Neural cell (in vitro differentiated cells): Measurements from ENCODE around the gene CXorf66.

Experiments
- EP300 ChIP-seq: fragments of 450-650 bp; conservative IDR thresholded peaks from 2 replicates; pipeline ENCODE4 v1.6.1; 2014; ENCODE audit warnings: antibody characterized with exemption, mild to moderate bottlenecking, moderate library complexity; ENCODE audit not compliant: poor library complexity, severe bottlenecking
- POLR2AphosphoS5 ChIP-seq: IDR thresholded peaks from 2 replicates; pipeline ENCODE4 v1.6.1; 2012
- TAF1 ChIP-seq: IDR thresholded peaks from 2 replicates; pipeline ENCODE4 v1.6.1; 2012; ENCODE audit warnings: low read depth
- TF ChIP-seq, protein P1 (sequence below): IDR thresholded peaks from 2 replicates; pipeline ENCODE4 v1.6.1; 2012; ENCODE audit warnings: borderline replicate concordance
- TF ChIP-seq, protein P2 (sequence below): fragments of 450-650 bp; IDR thresholded peaks from 2 replicates; pipeline ENCODE4 v1.5.1; 2014; ENCODE audit warnings: antibody characterized with exemption, mild to moderate bottlenecking, moderate library complexity; ENCODE audit not compliant: poor library complexity, severe bottlenecking

DNA sequence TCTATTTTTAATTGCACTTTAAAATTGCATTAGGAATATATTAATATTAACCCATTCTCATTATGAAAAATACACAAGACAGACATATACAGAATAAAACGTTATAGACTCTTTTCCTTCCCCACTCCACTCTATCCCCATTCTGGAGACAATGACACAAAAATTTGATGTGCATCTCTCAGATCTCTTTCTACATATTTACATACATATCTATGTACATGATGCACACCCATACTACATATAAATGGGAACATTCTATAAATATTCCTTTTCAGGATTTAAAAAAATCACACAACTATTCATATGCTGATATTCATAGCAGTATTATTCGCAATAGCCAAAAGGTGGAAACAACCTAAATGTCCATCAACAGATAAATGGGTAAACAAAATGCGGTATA is 2.4 kb upstream of the CXorf66 start:
- TF ChIP-seq, protein P1, sequence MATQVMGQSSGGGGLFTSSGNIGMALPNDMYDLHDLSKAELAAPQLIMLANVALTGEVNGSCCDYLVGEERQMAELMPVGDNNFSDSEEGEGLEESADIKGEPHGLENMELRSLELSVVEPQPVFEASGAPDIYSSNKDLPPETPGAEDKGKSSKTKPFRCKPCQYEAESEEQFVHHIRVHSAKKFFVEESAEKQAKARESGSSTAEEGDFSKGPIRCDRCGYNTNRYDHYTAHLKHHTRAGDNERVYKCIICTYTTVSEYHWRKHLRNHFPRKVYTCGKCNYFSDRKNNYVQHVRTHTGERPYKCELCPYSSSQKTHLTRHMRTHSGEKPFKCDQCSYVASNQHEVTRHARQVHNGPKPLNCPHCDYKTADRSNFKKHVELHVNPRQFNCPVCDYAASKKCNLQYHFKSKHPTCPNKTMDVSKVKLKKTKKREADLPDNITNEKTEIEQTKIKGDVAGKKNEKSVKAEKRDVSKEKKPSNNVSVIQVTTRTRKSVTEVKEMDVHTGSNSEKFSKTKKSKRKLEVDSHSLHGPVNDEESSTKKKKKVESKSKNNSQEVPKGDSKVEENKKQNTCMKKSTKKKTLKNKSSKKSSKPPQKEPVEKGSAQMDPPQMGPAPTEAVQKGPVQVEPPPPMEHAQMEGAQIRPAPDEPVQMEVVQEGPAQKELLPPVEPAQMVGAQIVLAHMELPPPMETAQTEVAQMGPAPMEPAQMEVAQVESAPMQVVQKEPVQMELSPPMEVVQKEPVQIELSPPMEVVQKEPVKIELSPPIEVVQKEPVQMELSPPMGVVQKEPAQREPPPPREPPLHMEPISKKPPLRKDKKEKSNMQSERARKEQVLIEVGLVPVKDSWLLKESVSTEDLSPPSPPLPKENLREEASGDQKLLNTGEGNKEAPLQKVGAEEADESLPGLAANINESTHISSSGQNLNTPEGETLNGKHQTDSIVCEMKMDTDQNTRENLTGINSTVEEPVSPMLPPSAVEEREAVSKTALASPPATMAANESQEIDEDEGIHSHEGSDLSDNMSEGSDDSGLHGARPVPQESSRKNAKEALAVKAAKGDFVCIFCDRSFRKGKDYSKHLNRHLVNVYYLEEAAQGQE: no peak
- TF ChIP-seq TAF1 (no peak), POLR2AphosphoS5 (no peak), EP300 (no peak)
- TF ChIP-seq, protein P2, sequence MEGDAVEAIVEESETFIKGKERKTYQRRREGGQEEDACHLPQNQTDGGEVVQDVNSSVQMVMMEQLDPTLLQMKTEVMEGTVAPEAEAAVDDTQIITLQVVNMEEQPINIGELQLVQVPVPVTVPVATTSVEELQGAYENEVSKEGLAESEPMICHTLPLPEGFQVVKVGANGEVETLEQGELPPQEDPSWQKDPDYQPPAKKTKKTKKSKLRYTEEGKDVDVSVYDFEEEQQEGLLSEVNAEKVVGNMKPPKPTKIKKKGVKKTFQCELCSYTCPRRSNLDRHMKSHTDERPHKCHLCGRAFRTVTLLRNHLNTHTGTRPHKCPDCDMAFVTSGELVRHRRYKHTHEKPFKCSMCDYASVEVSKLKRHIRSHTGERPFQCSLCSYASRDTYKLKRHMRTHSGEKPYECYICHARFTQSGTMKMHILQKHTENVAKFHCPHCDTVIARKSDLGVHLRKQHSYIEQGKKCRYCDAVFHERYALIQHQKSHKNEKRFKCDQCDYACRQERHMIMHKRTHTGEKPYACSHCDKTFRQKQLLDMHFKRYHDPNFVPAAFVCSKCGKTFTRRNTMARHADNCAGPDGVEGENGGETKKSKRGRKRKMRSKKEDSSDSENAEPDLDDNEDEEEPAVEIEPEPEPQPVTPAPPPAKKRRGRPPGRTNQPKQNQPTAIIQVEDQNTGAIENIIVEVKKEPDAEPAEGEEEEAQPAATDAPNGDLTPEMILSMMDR: no peak
